Transverse colon (tissue), 4 donors: ENCODE data around the gene WDR75. TPM values are rescaled to one million over a fixed set of nuclear protein-coding genes. Genes with fewer than 3 reads are reported as not detected.

Experiments
- DNase-seq: peaks from one replicate; pipeline ENCODE4 v3.0.0-alpha.2; 2019
- H3K27ac ChIP-seq, 4 donors: fragments of 200-600 bp; sonication (generic); 2 replicates each; pipeline ENCODE4 v1.5.1; 2016 to 2018; ENCODE audit warnings: inconsistent platforms in 4 of 4
- H3K27me3 ChIP-seq: fragments of 200-600 bp; sonication (generic); 2 replicates; pipeline ENCODE4 v1.5.1; 2017; ENCODE audit warnings: inconsistent platforms
- H3K36me3 ChIP-seq, 4 donors: fragments of 200-600 bp; sonication (generic); 2 replicates each; pipeline ENCODE4 v1.5.1; 2017 to 2019; ENCODE audit warnings: inconsistent platforms in 4 of 4
- H3K4me1 ChIP-seq, 4 donors: fragments of 200-600 bp; sonication (generic); 2 replicates each; pipeline ENCODE4 v1.5.1; 2017 to 2020; ENCODE audit warnings: inconsistent platforms in 4 of 4
- H3K4me3 ChIP-seq, 4 donors: fragments of 200-600 bp; sonication (generic); 1 replicate in 1 of 4; 2 replicates in 3 of 4; pipeline versions ENCODE4 v1.5.1 to v1.6.1; 2017 to 2019; ENCODE audit warnings: inconsistent platforms in 4 of 4
- H3K9me3 ChIP-seq, 2 donors: fragments of 200-600 bp; sonication (generic); 2 replicates each; pipeline ENCODE4 v1.5.1; 2017 to 2019; ENCODE audit warnings: inconsistent platforms in 2 of 2
- CTCF ChIP-seq, 5 experiments: fragments of 200-600 bp in 3 of 5; fragments of 450-650 bp in 2 of 5; sonication (generic) in 3 of 5; IDR thresholded peaks; 1 replicate in 2 of 5; 2 replicates in 3 of 5; pipeline ENCODE4 v1.5.1; 2016 to 2017; ENCODE audit warnings: antibody characterized with exemption in 5 of 5, inconsistent platforms in 3 of 5, mild to moderate bottlenecking in 2 of 5, moderate library complexity in 1 of 5
- EP300 ChIP-seq: sonication (generic); formaldehyde crosslinking; IDR thresholded peaks from one replicate; pipeline ENCODE4 v1.6.1; 2017; ENCODE audit warnings: antibody characterized with exemption, low read depth
- POLR2A ChIP-seq: fragments of 450-650 bp; IDR thresholded peaks from one replicate; pipeline ENCODE4 v1.6.1; 2016; ENCODE audit warnings: antibody characterized with exemption, mild to moderate bottlenecking, moderate library complexity
- POLR2AphosphoS5 ChIP-seq, 3 donors: sonication (generic); formaldehyde crosslinking; IDR thresholded peaks; one replicate each; pipeline ENCODE4 v1.6.1; 2016; ENCODE audit warnings: antibody characterized with exemption in 3 of 3
- WGBS, 2 donors: methylation state at CpG; one replicate each; pipeline ENCODE4 v1.1.5; 2018; ENCODE audit warnings: low coverage in 1 of 2; 5-methylcytosine and 5-hydroxymethylcytosine counted together
- in situ Hi-C, 4 donors: fragments of 200-750 bp; cut with MboI; loops; one replicate each; pipeline versions ENCODE4 v1.15.0 to v1.15.1; 2017; ENCODE audit warnings: low sequenced_read_pairs in 3 of 4, low pct_ligation_motif_present in 1 of 4, low pct_unique_long_range_greater_than_20kb in 1 of 4
- intact Hi-C: fragments of 100-400 bp; cut with DNase I; formaldehyde crosslinking; loops from one replicate; pipeline ENCODE4 v1.15.1; 2023; ENCODE audit warnings: low total_unique reads
- total RNA-seq, 4 donors: library from RNA; depleted of rRNA; stranded (reverse); fragments of >200 nt; gene quantifications; one replicate each; pipeline ENCODE4 v1.1.0, GENCODE V29; 2016

The WDR75 gene
- total RNA-seq, 4 donors from 2014 or later = 11.1 to 38.1 (median 25.2) TPM

GRCh38 chr2:189511210-189511959 lies 70.1 kb downstream of the WDR75 start:
- Histone ChIP-seq H3K4me3 (no peak overlapping the region), H3K9me3 (no peaks in the 10 kb centered on the region), H3K36me3 (no peaks in the 10 kb centered on the region), H3K4me1 (no peaks in the 10 kb centered on the region), H3K27ac (no peak overlapping the region), H3K27me3 (no peaks in the 10 kb centered on the region)
- intact Hi-C loops = no loop called here
- in situ Hi-C loops = no loop called here
- TF ChIP-seq EP300 (no peak), POLR2A (no peak), POLR2AphosphoS5 (IDR thresholded peaks at IDR 0.05) (no peak), CTCF (IDR thresholded peaks at IDR 0.05) (no peak)
- WGBS, 2 donors = 76 to 80% methylated on average over 2 of the region's 2 CpGs
- no peak for DNase-seq

- no peak for DNase-seq
- intact Hi-C loops = no loop called here
- in situ Hi-C loops = no loop called here
- no peaks in the 10 kb centered on the region for H3K9me3 ChIP-seq
- H3K4me1 ChIP-seq = no peaks in the 10 kb centered on the region
- no peak overlapping the region for H3K4me3 ChIP-seq
- H3K27me3 ChIP-seq = no peaks in the 10 kb centered on the region
- H3K27ac ChIP-seq = no peak overlapping the region
- H3K36me3 ChIP-seq = no peaks in the 10 kb centered on the region
- no peak for TF ChIP-seq CTCF (IDR thresholded peaks at IDR 0.05)
- TF ChIP-seq EP300 = no peak
- no peak for TF ChIP-seq POLR2AphosphoS5 (IDR thresholded peaks at IDR 0.05)
- no peak for TF ChIP-seq POLR2A
Measured at GRCh38 chr2:189511960-189512319, 70.7 kb downstream of the WDR75 start.

- no peaks in the 10 kb centered on the region for H3K27me3 ChIP-seq
- no peak for DNase-seq
- no peak overlapping the region for H3K4me3 ChIP-seq
- no peaks in the 10 kb centered on the region for H3K36me3 ChIP-seq
- TF ChIP-seq POLR2A (no peak), CTCF (IDR thresholded peaks at IDR 0.05) (no peak), EP300 (no peak), POLR2AphosphoS5 (IDR thresholded peaks at IDR 0.05) (no peak)
- H3K9me3 ChIP-seq = no peaks in the 10 kb centered on the region
- no peaks in the 10 kb centered on the region for H3K4me1 ChIP-seq
- in situ Hi-C loops (no loop called here), intact Hi-C loops (no loop called here)
- peak overlapping the region in 1 of 4 donors; percentile 8 for H3K27ac ChIP-seq
- WGBS, 2 donors = 69 to 79% methylated on average over 3 of the region's 3 CpGs
Measured at GRCh38 chr2:189512879-189513278, 71.6 kb downstream of the WDR75 start.

DNA sequence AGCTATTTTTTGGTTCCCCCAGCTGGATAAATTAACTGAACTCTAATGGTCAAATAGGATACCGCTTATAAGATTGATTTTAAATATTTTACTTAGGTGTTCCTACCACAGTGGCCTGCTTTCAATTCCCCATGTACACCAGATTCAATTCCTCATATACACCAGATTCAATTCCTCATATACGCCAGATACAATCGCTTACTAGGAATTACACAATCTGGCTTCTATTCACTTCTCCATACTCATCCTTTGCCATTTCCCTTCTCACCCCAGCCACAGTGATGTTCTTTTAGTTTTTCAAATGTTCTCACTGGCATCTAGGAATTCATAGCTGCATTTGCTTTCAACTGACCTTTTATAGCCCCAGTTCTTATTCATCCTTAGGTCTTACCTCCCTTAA lies 72.8 kb downstream of the WDR75 start:
- H3K27ac ChIP-seq = peak overlapping the region in 2 of 4 donors; percentile 20 to 22
- no peaks in the 10 kb centered on the region for H3K4me1 ChIP-seq
- no peak for DNase-seq
- no peaks in the 10 kb centered on the region for H3K9me3 ChIP-seq
- no peaks in the 10 kb centered on the region for H3K27me3 ChIP-seq
- intact Hi-C loops = no loop called here
- 82 to 85% methylated on average over 3 of the region's 3 CpGs for WGBS, 2 donors
- no peak overlapping the region for H3K4me3 ChIP-seq
- no peak for TF ChIP-seq CTCF (IDR thresholded peaks at IDR 0.05)
- no peak for TF ChIP-seq POLR2A
- TF ChIP-seq POLR2AphosphoS5 (IDR thresholded peaks at IDR 0.05) = no peak
- in situ Hi-C loops = no loop called here
- H3K36me3 ChIP-seq = no peaks in the 10 kb centered on the region
